Measurements from ENCODE around the gene TAMALIN.
A peak's percentile ranks its signal among the peaks of the same experiment; 100 is the strongest.

Gene TAMALIN

DNA sequence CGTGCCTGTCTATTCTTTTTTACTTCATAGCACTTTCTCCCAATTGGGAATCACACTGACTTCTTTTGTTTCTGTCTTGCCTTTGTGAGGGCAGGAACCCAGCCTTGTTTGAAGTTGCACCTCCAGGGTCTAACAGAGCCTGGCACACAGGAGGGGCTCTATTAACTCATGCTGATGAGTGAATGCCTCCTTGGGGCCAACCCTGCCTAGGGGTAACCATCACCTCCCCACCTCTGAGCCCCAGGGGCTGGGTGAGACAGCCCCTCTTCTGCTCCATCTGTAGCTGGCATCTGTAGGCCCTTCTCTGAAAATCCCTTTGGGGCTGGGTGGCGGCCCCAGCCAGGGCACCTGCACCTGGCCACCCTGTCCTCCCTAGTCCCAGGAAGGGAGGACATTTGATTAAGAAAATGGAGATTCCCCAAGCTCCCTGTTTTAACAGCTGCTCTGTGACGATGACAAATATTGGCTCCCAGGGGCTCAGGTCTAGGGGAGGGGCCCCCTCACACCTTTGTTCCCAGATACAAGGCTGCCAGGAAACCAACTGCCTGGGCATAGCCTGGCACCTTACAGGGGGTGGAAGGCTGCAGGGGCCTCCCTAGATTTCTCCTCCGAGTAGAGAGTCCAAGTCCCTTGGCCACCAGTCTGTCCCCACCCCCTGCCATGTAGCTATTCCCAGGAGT lies 11.8 kb downstream of the TAMALIN start:
- DNase-seq: no peak
- no peaks in the 10 kb centered on the region for H3K36me3 ChIP-seq (replicated peaks; ENCODE audit: insufficient read depth, low read length)
- no peaks in the 10 kb centered on the region for H3K4me1 ChIP-seq (ENCODE audit: low read length)
- H3K4me3 ChIP-seq (ENCODE audit: low read length): no peak overlapping the region
- no peak for TF ChIP-seq EZH2phosphoT487 (IDR thresholded peaks at IDR 0.05; ENCODE audit: low read length)
- TF ChIP-seq, protein P1, sequence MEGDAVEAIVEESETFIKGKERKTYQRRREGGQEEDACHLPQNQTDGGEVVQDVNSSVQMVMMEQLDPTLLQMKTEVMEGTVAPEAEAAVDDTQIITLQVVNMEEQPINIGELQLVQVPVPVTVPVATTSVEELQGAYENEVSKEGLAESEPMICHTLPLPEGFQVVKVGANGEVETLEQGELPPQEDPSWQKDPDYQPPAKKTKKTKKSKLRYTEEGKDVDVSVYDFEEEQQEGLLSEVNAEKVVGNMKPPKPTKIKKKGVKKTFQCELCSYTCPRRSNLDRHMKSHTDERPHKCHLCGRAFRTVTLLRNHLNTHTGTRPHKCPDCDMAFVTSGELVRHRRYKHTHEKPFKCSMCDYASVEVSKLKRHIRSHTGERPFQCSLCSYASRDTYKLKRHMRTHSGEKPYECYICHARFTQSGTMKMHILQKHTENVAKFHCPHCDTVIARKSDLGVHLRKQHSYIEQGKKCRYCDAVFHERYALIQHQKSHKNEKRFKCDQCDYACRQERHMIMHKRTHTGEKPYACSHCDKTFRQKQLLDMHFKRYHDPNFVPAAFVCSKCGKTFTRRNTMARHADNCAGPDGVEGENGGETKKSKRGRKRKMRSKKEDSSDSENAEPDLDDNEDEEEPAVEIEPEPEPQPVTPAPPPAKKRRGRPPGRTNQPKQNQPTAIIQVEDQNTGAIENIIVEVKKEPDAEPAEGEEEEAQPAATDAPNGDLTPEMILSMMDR (IDR thresholded peaks at IDR 0.05; ENCODE audit: low read length): no peak
- no peak for TF ChIP-seq EZH2 (optimal IDR thresholded peaks at IDR 0.05; ENCODE audit: low read depth, low read length)
- peaks cover 77% of the 10 kb centered on the region for H3K27me3 ChIP-seq (replicated peaks; ENCODE audit: insufficient read depth, low read length)
- H3K9ac ChIP-seq (ENCODE audit: low read length): no peak overlapping the region
- H3K79me2 ChIP-seq (ENCODE audit: low read length): no peaks in the 10 kb centered on the region
- H3K9me2 ChIP-seq (replicated peaks; ENCODE audit: insufficient read depth, low read length): no peaks in the 10 kb centered on the region
- H4K20me1 ChIP-seq (ENCODE audit: insufficient read depth, low read length): no peaks in the 10 kb centered on the region
- H3K4me2 ChIP-seq (ENCODE audit: low read depth, low read length): no peak overlapping the region
- H3K9me3 ChIP-seq (replicated peaks; ENCODE audit: insufficient read depth, low read length): no peaks in the 10 kb centered on the region
- H3K27ac ChIP-seq (ENCODE audit: low read length): no peak overlapping the region
- no peaks in the 10 kb centered on the region for H3F3A ChIP-seq (ENCODE audit: insufficient read depth, low read length)
- no peak overlapping the region for H2AFZ ChIP-seq (ENCODE audit: low read length)

DNA sequence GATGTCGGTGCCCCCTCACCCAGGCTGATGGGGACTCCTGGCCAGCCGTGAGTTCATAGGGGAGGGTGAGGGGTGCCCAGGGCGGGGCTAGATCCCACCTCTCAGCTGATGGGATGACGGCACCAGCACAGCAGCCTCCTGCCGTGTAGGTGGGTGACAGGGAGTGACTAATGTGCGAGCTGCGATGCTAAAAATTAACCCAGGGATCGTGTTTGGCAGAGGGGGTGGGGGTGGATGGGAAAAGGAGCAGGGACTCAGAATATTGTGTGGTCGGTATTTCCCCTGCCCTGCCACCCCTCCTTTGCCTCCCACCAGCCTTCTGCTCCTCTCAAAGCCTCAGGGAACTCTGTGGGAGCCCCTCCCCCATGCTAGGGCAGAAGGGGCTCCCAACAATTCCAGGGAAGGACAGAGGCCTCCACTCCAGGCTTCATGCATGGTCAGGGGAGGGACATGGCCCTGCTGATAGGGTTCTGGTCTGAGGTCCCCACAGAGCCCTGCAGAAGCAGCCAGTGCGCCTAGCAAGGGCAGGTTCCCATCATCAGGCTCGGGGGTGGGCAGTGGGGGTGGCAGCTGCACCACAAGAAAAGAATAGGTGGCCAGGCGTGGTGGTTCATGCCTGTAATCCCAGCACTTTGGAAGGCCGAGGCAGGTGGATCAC lies 12.5 kb downstream of the TAMALIN start:
- no peak overlapping the region for H3K9ac ChIP-seq (ENCODE audit: low read length)
- H3K27ac ChIP-seq (ENCODE audit: low read length): no peak overlapping the region
- no peaks in the 10 kb centered on the region for H3K9me3 ChIP-seq (replicated peaks; ENCODE audit: insufficient read depth, low read length)
- H4K20me1 ChIP-seq (ENCODE audit: insufficient read depth, low read length): no peaks in the 10 kb centered on the region
- TF ChIP-seq, protein P1 (IDR thresholded peaks at IDR 0.05; ENCODE audit: low read length): no peak
- TF ChIP-seq EZH2phosphoT487 (IDR thresholded peaks at IDR 0.05; ENCODE audit: low read length): no peak
- TF ChIP-seq EZH2 (optimal IDR thresholded peaks at IDR 0.05; ENCODE audit: low read depth, low read length): no peak
- no peak overlapping the region for H3K4me3 ChIP-seq (ENCODE audit: low read length)
- no peaks in the 10 kb centered on the region for H3F3A ChIP-seq (ENCODE audit: insufficient read depth, low read length)
- H2AFZ ChIP-seq (ENCODE audit: low read length): no peak overlapping the region
- DNase-seq: no peak
- H3K27me3 ChIP-seq (replicated peaks; ENCODE audit: insufficient read depth, low read length): peaks cover 71% of the 10 kb centered on the region
- no peaks in the 10 kb centered on the region for H3K9me2 ChIP-seq (replicated peaks; ENCODE audit: insufficient read depth, low read length)
- H3K4me1 ChIP-seq (ENCODE audit: low read length): no peaks in the 10 kb centered on the region
- no peak overlapping the region for H3K4me2 ChIP-seq (ENCODE audit: low read depth, low read length)
- H3K36me3 ChIP-seq (replicated peaks; ENCODE audit: insufficient read depth, low read length): no peaks in the 10 kb centered on the region
- H3K79me2 ChIP-seq (ENCODE audit: low read length): no peaks in the 10 kb centered on the region

DNA sequence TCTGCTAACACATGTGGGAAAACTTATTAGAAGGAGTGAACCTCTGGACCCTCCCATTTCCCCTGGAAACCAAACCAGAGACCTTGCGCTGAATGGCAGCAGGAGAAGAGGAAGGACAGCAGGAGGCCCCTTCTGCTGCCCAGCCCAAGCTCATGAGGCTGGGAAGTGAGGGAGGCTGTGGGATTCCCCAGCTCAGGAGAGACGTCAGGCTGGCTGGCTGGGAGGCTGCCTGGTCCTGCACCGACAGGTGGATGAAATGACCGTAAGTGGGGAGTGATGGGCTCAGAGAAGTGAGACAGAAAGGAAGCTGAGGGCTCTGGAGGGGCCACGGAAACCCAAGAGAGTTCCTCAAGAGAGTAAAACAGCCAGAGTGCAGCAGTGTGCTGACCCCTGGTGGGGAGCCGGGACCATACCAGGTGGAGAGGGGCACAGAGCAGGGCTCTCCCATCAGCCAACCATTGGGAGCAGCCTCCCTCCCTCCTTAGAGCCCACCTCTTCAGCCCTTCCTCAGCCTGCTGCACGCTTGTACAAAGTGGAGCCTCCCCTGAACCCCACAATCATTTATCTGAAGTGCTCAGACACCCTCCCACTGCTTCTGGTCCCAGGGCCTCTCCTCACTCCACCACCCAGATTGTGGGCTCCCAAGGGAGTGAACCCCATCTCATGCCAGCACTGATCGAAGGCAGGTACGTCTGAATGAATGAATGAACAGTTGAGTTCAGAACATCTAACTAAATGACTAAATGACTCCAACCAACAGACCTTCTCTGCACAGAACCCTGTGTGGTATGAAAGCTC lies 14.0 kb downstream of the TAMALIN start:
- H3K27me3 ChIP-seq (replicated peaks; ENCODE audit: insufficient read depth, low read length): peaks cover 63% of the 10 kb centered on the region
- peak overlapping the region; percentile 47; the same call in 1 of the 2 replicates for H2AFZ ChIP-seq (ENCODE audit: low read length)
- no peaks in the 10 kb centered on the region for H3K36me3 ChIP-seq (replicated peaks; ENCODE audit: insufficient read depth, low read length)
- TF ChIP-seq EZH2 (optimal IDR thresholded peaks at IDR 0.05; ENCODE audit: low read depth, low read length) (no peak), EZH2phosphoT487 (IDR thresholded peaks at IDR 0.05; ENCODE audit: low read length) (no peak)
- TF ChIP-seq, protein P1 (IDR thresholded peaks at IDR 0.05; ENCODE audit: low read length): peak; percentile 60
- no peak overlapping the region; the same call in 1 of the 2 replicates for H3K4me2 ChIP-seq (ENCODE audit: low read depth, low read length)
- no peaks in the 10 kb centered on the region for H3K9me3 ChIP-seq (replicated peaks; ENCODE audit: insufficient read depth, low read length)
- H3K27ac ChIP-seq (ENCODE audit: low read length): no peak overlapping the region
- H4K20me1 ChIP-seq (ENCODE audit: insufficient read depth, low read length): no peaks in the 10 kb centered on the region
- peaks cover under 1% of the 10 kb centered on the region; the same call in 1 of the 2 replicates for H3K4me1 ChIP-seq (ENCODE audit: low read length)
- H3F3A ChIP-seq (ENCODE audit: insufficient read depth, low read length): no peaks in the 10 kb centered on the region
- no peaks in the 10 kb centered on the region for H3K79me2 ChIP-seq (ENCODE audit: low read length)
- peak; percentile 27 for DNase-seq
- H3K9me2 ChIP-seq (replicated peaks; ENCODE audit: insufficient read depth, low read length): no peaks in the 10 kb centered on the region
- no peak overlapping the region for H3K4me3 ChIP-seq (ENCODE audit: low read length)
- no peak overlapping the region for H3K9ac ChIP-seq (ENCODE audit: low read length)

All from MM.1S (cell line).